Measurements from ENCODE around the gene SPOP. TPM values are rescaled to one million over a fixed set of nuclear protein-coding genes. Genes with fewer than 3 reads are reported as not detected.

Gene SPOP
- total RNA-seq, 1 donor from 2014 or later, result 60.3 TPM

DNA sequence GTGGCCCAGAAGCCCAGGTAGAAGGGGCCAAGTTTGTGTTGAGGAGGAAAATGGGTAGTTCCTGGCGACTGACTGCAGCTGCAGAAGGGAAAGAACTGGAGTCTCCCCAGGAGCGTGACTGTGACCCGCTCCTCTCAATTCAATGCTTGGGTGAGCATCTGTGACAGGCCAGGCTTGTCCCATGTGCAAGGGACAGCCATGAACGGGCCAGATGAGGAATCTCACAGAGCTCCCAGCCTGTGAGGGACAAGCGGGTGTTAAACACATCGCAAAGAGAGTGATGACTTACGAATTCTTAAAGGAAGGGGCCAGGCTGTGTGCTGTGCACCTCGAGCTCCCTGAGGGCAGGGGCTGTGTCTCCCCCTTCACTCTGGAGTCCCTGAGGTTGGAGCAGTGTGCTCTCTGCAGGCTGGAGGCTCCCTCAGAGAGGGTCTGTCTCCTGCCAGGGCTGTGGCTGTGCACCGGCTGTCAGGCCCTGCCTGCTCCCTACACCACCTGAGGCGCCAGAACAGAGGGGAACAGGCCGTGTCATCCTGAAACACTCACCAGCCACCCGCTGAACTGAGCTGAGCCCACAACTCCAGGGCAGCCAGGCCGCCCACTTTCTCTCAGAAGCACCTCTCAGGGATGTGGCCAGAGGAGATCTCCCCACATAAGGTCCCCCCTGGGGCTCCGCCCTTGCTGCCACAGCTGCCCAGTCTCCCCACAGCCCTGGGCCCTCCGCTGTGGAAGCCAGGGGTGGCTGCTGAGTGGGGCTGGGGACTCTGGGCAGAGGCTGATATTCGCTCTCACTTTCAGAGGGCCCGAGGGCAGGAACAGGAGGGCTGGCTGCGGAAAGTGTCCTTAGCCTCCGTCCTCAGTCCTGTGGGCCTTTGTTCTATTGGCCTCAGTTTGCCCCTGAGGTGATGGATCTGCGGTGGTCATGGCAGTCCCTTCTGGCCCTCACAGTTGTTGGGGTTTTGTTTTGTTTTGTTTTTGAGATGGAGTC lies 127.9 kb downstream of the SPOP start:
- H3K9me3 Mint-ChIP-seq, result no peaks in the 10 kb centered on the region

DNA sequence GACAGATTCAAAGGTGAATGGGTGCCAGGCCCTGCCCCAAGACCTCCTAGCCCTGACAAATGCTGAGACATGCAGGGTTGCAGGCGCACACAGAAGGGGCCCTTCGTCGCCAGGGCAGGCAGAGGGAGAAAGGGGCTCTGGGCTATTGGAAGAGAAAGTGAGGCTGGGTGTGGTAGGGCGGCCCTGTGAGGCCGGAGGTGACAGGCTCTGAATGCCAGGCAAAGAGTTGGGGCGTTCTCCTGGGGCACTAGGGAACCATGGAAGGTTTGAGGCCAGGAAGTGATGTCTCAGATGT lies 128.6 kb downstream of the SPOP start:
- Mint-ChIP-seq H3K27ac (ENCODE audit: unreplicated experiment) (peak overlapping the region; percentile 39), H3K9me3 (no peaks in the 10 kb centered on the region)
- TF ChIP-seq, protein P1, sequence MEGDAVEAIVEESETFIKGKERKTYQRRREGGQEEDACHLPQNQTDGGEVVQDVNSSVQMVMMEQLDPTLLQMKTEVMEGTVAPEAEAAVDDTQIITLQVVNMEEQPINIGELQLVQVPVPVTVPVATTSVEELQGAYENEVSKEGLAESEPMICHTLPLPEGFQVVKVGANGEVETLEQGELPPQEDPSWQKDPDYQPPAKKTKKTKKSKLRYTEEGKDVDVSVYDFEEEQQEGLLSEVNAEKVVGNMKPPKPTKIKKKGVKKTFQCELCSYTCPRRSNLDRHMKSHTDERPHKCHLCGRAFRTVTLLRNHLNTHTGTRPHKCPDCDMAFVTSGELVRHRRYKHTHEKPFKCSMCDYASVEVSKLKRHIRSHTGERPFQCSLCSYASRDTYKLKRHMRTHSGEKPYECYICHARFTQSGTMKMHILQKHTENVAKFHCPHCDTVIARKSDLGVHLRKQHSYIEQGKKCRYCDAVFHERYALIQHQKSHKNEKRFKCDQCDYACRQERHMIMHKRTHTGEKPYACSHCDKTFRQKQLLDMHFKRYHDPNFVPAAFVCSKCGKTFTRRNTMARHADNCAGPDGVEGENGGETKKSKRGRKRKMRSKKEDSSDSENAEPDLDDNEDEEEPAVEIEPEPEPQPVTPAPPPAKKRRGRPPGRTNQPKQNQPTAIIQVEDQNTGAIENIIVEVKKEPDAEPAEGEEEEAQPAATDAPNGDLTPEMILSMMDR (conservative IDR thresholded peaks at IDR 0.05), result no peak

More for the DNA sequence above, 127.9 kb downstream of the SPOP start:
- TF ChIP-seq, protein P1 (conservative IDR thresholded peaks at IDR 0.05), result no peak
- Mint-ChIP-seq H3K4me3 (no peak overlapping the region), H3K27ac (ENCODE audit: unreplicated experiment) (peak overlapping the region; percentile 71), H3K27me3 (ENCODE audit: low read depth) (no peaks in the 10 kb centered on the region), H3K4me1 (peaks cover 34% of the 10 kb centered on the region), H3K36me3 (ENCODE audit: low read depth) (no peaks in the 10 kb centered on the region)
- DNase-seq (ENCODE audit: low read depth, low spot score), result no peak

More for the DNA sequence above, 128.6 kb downstream of the SPOP start:
- Mint-ChIP-seq H3K4me3 (no peak overlapping the region), H3K27me3 (ENCODE audit: low read depth) (no peaks in the 10 kb centered on the region), H3K36me3 (ENCODE audit: low read depth) (no peaks in the 10 kb centered on the region), H3K4me1 (peaks cover 34% of the 10 kb centered on the region)
- no peak for DNase-seq (ENCODE audit: low read depth, low spot score)

Other genes with a start within 250 kb of the SPOP start
- gene NGFR, start 182.8 kb downstream of the SPOP start, total RNA-seq, result 322 and 334 TPM in 2 replicates
- gene NXPH3, start 102.2 kb downstream of the SPOP start, total RNA-seq, result 0.79 and 1.1 TPM in 2 replicates
- 78.7 and 89.6 TPM in 2 replicates for gene SLC35B1, start 29.9 kb upstream of the SPOP start, total RNA-seq
- gene FAM117A, start 86.0 kb upstream of the SPOP start, total RNA-seq, result 13.6 and 17.0 TPM in 2 replicates
- 93.5 and 99.7 TPM in 2 replicates for gene KAT7, start 110.6 kb upstream of the SPOP start, total RNA-seq
- gene TAC4, start 170.0 kb upstream of the SPOP start, total RNA-seq, result not detected in 2 replicates